Measurements from ENCODE around the gene CRIP2.

DNA sequence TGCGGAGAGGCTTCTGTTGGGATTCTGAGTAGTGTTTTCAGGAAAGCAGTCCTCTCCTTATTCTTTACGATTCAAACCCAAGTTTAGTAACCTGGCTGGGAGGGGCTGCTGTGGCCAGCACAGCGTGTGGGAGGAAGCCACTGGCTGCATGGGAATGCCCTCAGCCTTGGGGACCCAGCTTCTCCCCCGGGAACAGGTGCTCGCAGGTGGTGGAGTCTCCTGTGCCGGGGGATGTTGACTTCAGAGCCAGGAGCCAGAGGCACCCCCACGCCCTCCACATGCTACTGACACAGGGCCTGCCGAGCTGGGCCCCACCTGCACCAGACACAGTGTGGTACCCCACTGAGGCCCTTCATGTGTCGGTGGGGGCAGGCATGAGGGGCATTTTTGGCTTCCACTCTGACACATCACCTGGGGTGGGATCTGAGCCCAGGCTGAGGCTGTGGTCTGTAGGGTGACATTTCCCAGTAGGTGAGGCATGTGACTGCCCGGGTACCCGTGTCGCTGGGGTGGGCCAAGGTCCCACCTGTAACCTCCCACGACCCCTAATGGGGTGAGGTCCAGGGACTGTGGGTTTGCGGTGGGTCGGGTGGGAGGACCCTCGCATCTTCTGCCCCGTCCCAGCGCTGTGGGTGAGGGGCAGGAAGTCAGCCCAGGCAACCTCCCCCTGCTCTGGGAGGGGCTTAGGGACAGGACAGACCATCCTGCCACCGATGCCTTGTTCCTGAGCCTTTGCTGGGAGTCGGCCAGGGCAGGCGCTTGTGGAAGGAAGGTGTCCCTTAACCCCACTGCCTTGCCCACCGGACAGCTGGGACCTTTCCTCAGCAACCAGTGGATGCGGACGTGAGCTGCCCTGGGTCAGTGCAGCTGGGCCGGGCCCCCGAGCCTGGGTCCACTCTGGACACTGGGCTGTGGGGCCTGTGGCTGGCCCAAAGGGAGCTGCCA lies 28.4 kb upstream of the CRIP2 start:
- TF ChIP-seq POLR2A (IDR thresholded peaks at IDR 0.05) = no peak
- TF ChIP-seq, protein P1, sequence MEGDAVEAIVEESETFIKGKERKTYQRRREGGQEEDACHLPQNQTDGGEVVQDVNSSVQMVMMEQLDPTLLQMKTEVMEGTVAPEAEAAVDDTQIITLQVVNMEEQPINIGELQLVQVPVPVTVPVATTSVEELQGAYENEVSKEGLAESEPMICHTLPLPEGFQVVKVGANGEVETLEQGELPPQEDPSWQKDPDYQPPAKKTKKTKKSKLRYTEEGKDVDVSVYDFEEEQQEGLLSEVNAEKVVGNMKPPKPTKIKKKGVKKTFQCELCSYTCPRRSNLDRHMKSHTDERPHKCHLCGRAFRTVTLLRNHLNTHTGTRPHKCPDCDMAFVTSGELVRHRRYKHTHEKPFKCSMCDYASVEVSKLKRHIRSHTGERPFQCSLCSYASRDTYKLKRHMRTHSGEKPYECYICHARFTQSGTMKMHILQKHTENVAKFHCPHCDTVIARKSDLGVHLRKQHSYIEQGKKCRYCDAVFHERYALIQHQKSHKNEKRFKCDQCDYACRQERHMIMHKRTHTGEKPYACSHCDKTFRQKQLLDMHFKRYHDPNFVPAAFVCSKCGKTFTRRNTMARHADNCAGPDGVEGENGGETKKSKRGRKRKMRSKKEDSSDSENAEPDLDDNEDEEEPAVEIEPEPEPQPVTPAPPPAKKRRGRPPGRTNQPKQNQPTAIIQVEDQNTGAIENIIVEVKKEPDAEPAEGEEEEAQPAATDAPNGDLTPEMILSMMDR (IDR thresholded peaks at IDR 0.05) = no peak

All from ovary (tissue), 3 donors.